HG02943 (cell line): Measurements from ENCODE around the gene TRMT112.

Experiments used
- ATAC-seq: cut with Tn5 transposase; IDR thresholded peaks from one replicate; pipeline ENCODE4 v1.9.1; 2021; ENCODE audit warnings: mild to moderate bottlenecking, low read depth, moderate library complexity; ENCODE audit not compliant: unreplicated experiment

TRMT112 gene

GRCh38 chr11:64352099-64352994 is 35.0 kb upstream of the TRMT112 start:
- no peak for ATAC-seq

GRCh38 chr11:64351136-64351631 is 33.8 kb upstream of the TRMT112 start:
- ATAC-seq, result no peak

- no peak for ATAC-seq
Measured at GRCh38 chr11:64349404-64349803, 32.0 kb upstream of the TRMT112 start.

- no peak for ATAC-seq
Measured at GRCh38 chr11:64349025-64349387, 31.6 kb upstream of the TRMT112 start.

- no peak for ATAC-seq
Measured at GRCh38 chr11:64348383-64349024, 31.1 kb upstream of the TRMT112 start.

GRCh38 chr11:64347193-64347867 is 30.0 kb upstream of the TRMT112 start:
- ATAC-seq, result no peak

- no peak for ATAC-seq
Measured at GRCh38 chr11:64344787-64345186, 27.4 kb upstream of the TRMT112 start.

- no peak for ATAC-seq
Measured at GRCh38 chr11:64343767-64344559, 26.6 kb upstream of the TRMT112 start.

GRCh38 chr11:64342869-64343745 is 25.7 kb upstream of the TRMT112 start:
- no peak for ATAC-seq

- no peak for ATAC-seq
Measured at GRCh38 chr11:64341851-64342791, 24.8 kb upstream of the TRMT112 start.

- no peak for ATAC-seq
Measured at GRCh38 chr11:64341429-64341828, 24.1 kb upstream of the TRMT112 start.

- ATAC-seq, result no peak
Measured at GRCh38 chr11:64340671-64341335, 23.4 kb upstream of the TRMT112 start.

GRCh38 chr11:64339754-64340408 is 22.5 kb upstream of the TRMT112 start, which contains the start of gene CCDC88B:
Gene CCDC88B (plus strand): TSS chr11:64340204. CDS start chr11:64340267, 63 bp downstream.
- ATAC-seq, result no peak

- ATAC-seq, result no peak
Measured at GRCh38 chr11:64339286-64339685, 21.9 kb upstream of the TRMT112 start.

GRCh38 chr11:64338716-64339115 is 21.4 kb upstream of the TRMT112 start:
- ATAC-seq, result no peak

- no peak for ATAC-seq
Measured at GRCh38 chr11:64337538-64338249, 20.3 kb upstream of the TRMT112 start.
